ENCODE measurements around the gene MAPKAP1.

- TF ChIP-seq, protein P1, sequence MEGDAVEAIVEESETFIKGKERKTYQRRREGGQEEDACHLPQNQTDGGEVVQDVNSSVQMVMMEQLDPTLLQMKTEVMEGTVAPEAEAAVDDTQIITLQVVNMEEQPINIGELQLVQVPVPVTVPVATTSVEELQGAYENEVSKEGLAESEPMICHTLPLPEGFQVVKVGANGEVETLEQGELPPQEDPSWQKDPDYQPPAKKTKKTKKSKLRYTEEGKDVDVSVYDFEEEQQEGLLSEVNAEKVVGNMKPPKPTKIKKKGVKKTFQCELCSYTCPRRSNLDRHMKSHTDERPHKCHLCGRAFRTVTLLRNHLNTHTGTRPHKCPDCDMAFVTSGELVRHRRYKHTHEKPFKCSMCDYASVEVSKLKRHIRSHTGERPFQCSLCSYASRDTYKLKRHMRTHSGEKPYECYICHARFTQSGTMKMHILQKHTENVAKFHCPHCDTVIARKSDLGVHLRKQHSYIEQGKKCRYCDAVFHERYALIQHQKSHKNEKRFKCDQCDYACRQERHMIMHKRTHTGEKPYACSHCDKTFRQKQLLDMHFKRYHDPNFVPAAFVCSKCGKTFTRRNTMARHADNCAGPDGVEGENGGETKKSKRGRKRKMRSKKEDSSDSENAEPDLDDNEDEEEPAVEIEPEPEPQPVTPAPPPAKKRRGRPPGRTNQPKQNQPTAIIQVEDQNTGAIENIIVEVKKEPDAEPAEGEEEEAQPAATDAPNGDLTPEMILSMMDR (IDR thresholded peaks at IDR 0.05): no peak
- no peak for TF ChIP-seq POLR2A (IDR thresholded peaks at IDR 0.05)
Observed at GRCh38 chr9:125457357-125457756, 249.7 kb downstream of the MAPKAP1 start.

All from Peyer's patch (tissue), 4 donors.